ENCODE data around the gene KCNK10.

DNA sequence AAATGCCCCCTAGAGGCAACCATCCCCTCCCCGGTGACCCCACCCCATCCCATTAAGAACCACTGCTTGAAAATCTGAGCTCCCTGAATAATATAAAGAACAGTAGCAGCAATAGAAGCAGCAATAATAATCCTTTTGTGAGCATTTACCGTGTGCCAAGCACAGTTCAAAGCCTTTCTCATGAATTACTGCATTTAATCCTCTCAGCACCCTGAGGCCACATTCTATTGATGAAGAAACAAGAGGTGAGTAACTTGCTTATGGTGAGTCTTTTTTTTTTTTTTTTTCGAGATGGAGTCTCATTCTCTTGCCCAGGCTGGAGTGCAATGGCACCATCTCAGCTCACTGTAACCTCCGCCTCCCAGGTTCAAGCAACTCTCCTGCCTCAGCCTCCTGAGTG lies 65.0 kb downstream of the KCNK10 start:
- no peak for TF ChIP-seq CTCF (IDR thresholded peaks at IDR 0.05)
- no peak for TF ChIP-seq EZH2 (IDR thresholded peaks at IDR 0.05; ENCODE audit: borderline replicate concordance, insufficient read depth, low read depth, low read length, poor library complexity, severe bottlenecking)
